ENCODE data around the gene ZNF574. TPM values are rescaled to one million over a fixed set of nuclear protein-coding genes. Genes with fewer than 3 reads are reported as not detected.

Gene ZNF574
- total RNA-seq, 1 experiment from 2014 or later = 15.7 TPM

GRCh38 chr19:42065051-42065450 lies 10.9 kb upstream of the ZNF574 start:
- intact Hi-C loops (cut with micrococcal nuclease; ENCODE audit: unreplicated experiment) = no loop called here
- POLR2A ChIA-PET = no interaction called here
- no TSS peak for BruUV-seq (replicated peaks)

DNA sequence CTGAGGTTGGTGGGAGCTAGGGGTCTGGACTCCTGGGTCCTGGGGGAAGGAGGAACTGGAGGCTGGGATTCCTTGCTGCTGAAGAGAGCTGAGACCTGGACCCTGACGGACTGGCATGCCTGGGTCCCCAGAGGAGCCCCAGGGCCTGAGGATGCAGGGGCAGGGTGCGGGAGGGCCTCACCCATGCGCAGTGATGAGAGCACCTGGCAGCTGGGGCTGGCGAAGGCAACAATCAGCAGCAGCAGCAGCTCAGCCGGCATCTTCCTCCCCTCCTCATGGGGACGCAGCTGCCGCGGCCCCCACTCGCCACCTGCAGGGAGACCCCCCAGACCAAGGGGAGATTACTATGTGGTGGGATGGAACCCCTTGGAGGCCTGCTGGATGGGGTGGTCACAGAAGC lies 10.5 kb upstream of the ZNF574 start:
- ChIA-PET POLR2A (no interaction called here), CTCF (no interaction called here)
- Histone ChIP-seq H3K4me3 (ENCODE audit: low read depth in 2 of 2, low read length in 2 of 2) (no peak overlapping the region), H3K4me1 (ENCODE audit: control insufficient read depth, insufficient read depth, low read length) (no peaks in the 10 kb centered on the region), H3K36me3 (ENCODE audit: control insufficient read depth, insufficient read depth, low read length) (no peaks in the 10 kb centered on the region), H3K9me3 (ENCODE audit: control insufficient read depth, insufficient read depth, low read depth, low read length) (no peaks in the 10 kb centered on the region), H3K27ac (ENCODE audit: low read length) (no peak overlapping the region), H3K27me3 (ENCODE audit: control insufficient read depth, insufficient read depth, low read length) (no peaks in the 10 kb centered on the region)
- TF ChIP-seq TCF7L2 (IDR thresholded peaks at IDR 0.05; ENCODE audit: low read depth, low read length) = no peak
- no peak for TF ChIP-seq SIN3A (IDR thresholded peaks at IDR 0.05; ENCODE audit: borderline replicate concordance, insufficient read depth, low read depth, low read length)
- no peak for TF ChIP-seq POLR2AphosphoS5 (IDR thresholded peaks at IDR 0.05; ENCODE audit: low read depth, low read length)
- TF ChIP-seq, protein P1, sequence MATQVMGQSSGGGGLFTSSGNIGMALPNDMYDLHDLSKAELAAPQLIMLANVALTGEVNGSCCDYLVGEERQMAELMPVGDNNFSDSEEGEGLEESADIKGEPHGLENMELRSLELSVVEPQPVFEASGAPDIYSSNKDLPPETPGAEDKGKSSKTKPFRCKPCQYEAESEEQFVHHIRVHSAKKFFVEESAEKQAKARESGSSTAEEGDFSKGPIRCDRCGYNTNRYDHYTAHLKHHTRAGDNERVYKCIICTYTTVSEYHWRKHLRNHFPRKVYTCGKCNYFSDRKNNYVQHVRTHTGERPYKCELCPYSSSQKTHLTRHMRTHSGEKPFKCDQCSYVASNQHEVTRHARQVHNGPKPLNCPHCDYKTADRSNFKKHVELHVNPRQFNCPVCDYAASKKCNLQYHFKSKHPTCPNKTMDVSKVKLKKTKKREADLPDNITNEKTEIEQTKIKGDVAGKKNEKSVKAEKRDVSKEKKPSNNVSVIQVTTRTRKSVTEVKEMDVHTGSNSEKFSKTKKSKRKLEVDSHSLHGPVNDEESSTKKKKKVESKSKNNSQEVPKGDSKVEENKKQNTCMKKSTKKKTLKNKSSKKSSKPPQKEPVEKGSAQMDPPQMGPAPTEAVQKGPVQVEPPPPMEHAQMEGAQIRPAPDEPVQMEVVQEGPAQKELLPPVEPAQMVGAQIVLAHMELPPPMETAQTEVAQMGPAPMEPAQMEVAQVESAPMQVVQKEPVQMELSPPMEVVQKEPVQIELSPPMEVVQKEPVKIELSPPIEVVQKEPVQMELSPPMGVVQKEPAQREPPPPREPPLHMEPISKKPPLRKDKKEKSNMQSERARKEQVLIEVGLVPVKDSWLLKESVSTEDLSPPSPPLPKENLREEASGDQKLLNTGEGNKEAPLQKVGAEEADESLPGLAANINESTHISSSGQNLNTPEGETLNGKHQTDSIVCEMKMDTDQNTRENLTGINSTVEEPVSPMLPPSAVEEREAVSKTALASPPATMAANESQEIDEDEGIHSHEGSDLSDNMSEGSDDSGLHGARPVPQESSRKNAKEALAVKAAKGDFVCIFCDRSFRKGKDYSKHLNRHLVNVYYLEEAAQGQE (IDR thresholded peaks at IDR 0.05; ENCODE audit: insufficient read depth in 1 of 2, low read depth in 2 of 2, low read length in 1 of 2) = no peak
- no peak for TF ChIP-seq CTCF (IDR thresholded peaks at IDR 0.05)
- intact Hi-C loops (cut with micrococcal nuclease; ENCODE audit: unreplicated experiment) = no loop called here
- BruUV-seq (replicated peaks) = no TSS peak
- no peak for ATAC-seq
- in situ Hi-C loops (cut with HindIII; ENCODE audit: low pct_unique_long_range_greater_than_20kb, low sequenced_read_pairs) = no loop called here
- DNase-seq (ENCODE audit: low read depth, low spot score) = no peak

More at GRCh38 chr19:42065051-42065450, 10.9 kb upstream of the ZNF574 start:
- Histone ChIP-seq H3K9me3 (ENCODE audit: control insufficient read depth, insufficient read depth, low read depth, low read length) (no peaks in the 10 kb centered on the region), H3K4me1 (ENCODE audit: control insufficient read depth, insufficient read depth, low read length) (no peaks in the 10 kb centered on the region), H3K27ac (ENCODE audit: low read length) (no peak overlapping the region), H3K27me3 (ENCODE audit: control insufficient read depth, insufficient read depth, low read length) (no peaks in the 10 kb centered on the region), H3K4me3 (ENCODE audit: low read depth in 2 of 2, low read length in 2 of 2) (no peak overlapping the region), H3K36me3 (ENCODE audit: control insufficient read depth, insufficient read depth, low read length) (no peaks in the 10 kb centered on the region)
- no peak for ATAC-seq
- no peak for DNase-seq (ENCODE audit: low read depth, low spot score)
- in situ Hi-C loops (cut with HindIII; ENCODE audit: low pct_unique_long_range_greater_than_20kb, low sequenced_read_pairs) = no loop called here
- CTCF ChIA-PET = no interaction called here
- TF ChIP-seq TCF7L2 (IDR thresholded peaks at IDR 0.05; ENCODE audit: low read depth, low read length) (no peak), CTCF (IDR thresholded peaks at IDR 0.05) (no peak), SIN3A (IDR thresholded peaks at IDR 0.05; ENCODE audit: borderline replicate concordance, insufficient read depth, low read depth, low read length) (no peak), POLR2AphosphoS5 (IDR thresholded peaks at IDR 0.05; ENCODE audit: low read depth, low read length) (no peak)
- TF ChIP-seq, protein P1 (IDR thresholded peaks at IDR 0.05; ENCODE audit: insufficient read depth in 1 of 2, low read depth in 2 of 2, low read length in 1 of 2) = no peak
